ENCODE measurements around the gene F7. TPM values are rescaled to one million over a fixed set of nuclear protein-coding genes. Genes with fewer than 3 reads are reported as not detected.

Gene F7
- total RNA-seq, 1 donor from 2014 or later: 7.3 TPM

DNA sequence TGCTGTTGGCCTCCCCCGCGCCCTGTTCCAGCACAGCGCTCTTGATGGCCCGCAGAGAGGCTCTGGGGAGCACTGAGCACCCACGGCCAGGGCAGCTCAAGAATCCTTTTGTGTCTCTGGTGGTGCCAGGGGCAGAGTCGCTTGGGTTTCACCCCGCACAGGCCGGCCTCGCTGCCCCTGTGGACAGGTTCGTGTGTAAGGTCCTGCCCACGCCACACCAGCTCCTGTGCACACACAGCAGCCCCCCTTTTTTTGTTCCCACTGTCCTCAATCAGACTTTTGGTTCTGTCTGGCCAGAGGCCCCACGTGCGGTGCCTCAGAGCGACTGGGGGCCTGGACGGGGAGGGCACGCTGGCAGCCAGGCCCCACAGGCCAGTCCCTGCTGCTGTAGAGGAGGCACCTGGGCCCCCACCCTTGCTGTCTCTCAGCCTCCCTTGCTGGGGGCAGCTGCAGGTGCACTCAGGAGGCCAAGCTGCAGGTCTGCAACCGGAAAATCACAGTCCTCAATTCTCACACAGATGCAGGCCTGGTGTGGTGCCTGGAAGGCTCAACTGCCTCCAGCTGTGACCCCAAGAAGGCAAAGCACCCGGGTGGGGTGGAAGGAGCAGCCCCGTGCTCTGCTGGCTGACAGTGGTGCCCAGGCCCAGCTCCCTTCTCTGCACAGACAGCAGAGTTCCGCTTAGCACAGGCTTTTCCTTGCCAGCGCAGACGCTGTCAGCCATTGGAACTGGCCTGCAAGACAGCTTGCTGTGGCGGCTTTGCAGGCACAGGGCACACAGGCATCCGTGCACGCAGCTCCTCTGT is 12.6 kb upstream of the F7 start:
- Mint-ChIP-seq H3K27me3 (no peaks in the 10 kb centered on the region), H3K27ac (no peak overlapping the region), H3K36me3 (ENCODE audit: insufficient read depth) (peaks cover 11% of the 10 kb centered on the region), H3K9me3 (ENCODE audit: low read depth) (no peaks in the 10 kb centered on the region), H3K4me1 (ENCODE audit: low read depth) (no peaks in the 10 kb centered on the region), H3K4me3 (ENCODE audit: low read depth) (no peak overlapping the region)
- TF ChIP-seq, protein P1, sequence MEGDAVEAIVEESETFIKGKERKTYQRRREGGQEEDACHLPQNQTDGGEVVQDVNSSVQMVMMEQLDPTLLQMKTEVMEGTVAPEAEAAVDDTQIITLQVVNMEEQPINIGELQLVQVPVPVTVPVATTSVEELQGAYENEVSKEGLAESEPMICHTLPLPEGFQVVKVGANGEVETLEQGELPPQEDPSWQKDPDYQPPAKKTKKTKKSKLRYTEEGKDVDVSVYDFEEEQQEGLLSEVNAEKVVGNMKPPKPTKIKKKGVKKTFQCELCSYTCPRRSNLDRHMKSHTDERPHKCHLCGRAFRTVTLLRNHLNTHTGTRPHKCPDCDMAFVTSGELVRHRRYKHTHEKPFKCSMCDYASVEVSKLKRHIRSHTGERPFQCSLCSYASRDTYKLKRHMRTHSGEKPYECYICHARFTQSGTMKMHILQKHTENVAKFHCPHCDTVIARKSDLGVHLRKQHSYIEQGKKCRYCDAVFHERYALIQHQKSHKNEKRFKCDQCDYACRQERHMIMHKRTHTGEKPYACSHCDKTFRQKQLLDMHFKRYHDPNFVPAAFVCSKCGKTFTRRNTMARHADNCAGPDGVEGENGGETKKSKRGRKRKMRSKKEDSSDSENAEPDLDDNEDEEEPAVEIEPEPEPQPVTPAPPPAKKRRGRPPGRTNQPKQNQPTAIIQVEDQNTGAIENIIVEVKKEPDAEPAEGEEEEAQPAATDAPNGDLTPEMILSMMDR (IDR thresholded peaks at IDR 0.05; ENCODE audit: unreplicated experiment): no peak
- DNase-seq (ENCODE audit: low spot score, unreplicated experiment): no peak

DNA sequence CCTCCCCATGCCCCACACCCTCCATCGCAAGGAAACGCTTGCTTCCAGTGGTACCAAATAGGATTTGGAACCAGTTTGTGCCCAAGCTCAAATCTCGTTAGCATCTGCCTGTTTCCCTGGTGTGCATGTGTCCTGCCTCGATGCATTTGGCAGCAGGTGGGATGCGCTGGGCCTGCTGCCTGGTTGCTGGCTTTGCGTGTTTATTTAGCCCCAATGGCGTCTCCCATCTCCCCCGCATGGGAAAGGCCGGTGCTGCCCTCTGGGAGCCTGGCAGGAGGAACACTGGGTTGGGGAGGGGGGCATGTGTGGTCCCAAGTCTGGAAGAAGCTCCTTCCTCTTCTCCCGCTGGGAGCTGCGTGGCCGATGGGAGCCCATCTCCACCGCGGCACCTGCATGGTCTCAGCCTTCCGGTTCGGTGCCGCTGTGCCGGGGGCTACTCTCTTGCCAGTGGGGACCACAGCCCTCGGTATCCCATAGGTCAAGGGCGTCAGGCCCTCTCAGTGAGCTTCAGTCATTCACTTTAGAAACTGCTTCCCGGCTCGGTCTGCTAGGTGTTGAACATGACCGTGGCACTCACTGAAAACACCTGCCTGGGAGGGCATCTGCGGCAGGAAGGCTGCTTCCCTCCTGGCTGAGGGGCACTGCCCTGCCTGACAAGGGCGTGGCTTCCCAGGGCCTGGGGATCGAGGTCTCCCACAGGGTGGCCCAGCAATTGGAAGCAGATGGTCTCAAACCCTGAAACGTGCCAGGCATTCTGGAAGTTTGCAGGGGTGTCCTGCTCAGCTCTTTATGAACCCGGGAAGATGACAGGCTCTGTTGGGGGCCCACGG is 11.8 kb upstream of the F7 start:
- Mint-ChIP-seq H3K4me1 (ENCODE audit: low read depth) (no peaks in the 10 kb centered on the region), H3K27me3 (no peaks in the 10 kb centered on the region), H3K9me3 (ENCODE audit: low read depth) (no peaks in the 10 kb centered on the region), H3K36me3 (ENCODE audit: insufficient read depth) (peaks cover 11% of the 10 kb centered on the region), H3K4me3 (ENCODE audit: low read depth) (no peak overlapping the region), H3K27ac (no peak overlapping the region)
- TF ChIP-seq, protein P1 (IDR thresholded peaks at IDR 0.05; ENCODE audit: unreplicated experiment): no peak
- no peak for DNase-seq (ENCODE audit: low spot score, unreplicated experiment)

DNA sequence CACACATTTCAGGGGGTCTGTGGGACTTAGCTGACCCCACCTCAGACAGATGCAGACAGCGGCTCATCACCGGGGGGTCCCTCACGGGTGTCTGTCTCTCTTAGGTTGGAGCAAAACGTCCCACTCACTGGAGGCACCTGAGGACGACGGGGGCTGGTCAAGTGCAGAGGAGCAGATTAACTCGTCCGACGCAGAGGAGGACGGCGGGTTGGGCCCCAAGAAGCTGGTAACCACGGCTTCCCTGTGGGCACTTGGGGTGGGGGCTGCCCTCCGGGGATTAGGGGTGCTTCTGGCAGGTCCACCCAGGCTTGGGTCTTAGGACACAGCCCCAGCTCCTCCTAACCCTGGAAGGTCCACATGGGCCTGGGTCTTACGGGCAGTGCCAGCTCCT is 11.2 kb upstream of the F7 start:
- Mint-ChIP-seq H3K9me3 (ENCODE audit: low read depth) (no peaks in the 10 kb centered on the region), H3K36me3 (ENCODE audit: insufficient read depth) (peaks cover 11% of the 10 kb centered on the region), H3K4me1 (ENCODE audit: low read depth) (no peaks in the 10 kb centered on the region), H3K4me3 (ENCODE audit: low read depth) (no peak overlapping the region), H3K27me3 (no peaks in the 10 kb centered on the region), H3K27ac (no peak overlapping the region)
- TF ChIP-seq, protein P1 (IDR thresholded peaks at IDR 0.05; ENCODE audit: unreplicated experiment): no peak
- no peak for DNase-seq (ENCODE audit: low spot score, unreplicated experiment)

DNA sequence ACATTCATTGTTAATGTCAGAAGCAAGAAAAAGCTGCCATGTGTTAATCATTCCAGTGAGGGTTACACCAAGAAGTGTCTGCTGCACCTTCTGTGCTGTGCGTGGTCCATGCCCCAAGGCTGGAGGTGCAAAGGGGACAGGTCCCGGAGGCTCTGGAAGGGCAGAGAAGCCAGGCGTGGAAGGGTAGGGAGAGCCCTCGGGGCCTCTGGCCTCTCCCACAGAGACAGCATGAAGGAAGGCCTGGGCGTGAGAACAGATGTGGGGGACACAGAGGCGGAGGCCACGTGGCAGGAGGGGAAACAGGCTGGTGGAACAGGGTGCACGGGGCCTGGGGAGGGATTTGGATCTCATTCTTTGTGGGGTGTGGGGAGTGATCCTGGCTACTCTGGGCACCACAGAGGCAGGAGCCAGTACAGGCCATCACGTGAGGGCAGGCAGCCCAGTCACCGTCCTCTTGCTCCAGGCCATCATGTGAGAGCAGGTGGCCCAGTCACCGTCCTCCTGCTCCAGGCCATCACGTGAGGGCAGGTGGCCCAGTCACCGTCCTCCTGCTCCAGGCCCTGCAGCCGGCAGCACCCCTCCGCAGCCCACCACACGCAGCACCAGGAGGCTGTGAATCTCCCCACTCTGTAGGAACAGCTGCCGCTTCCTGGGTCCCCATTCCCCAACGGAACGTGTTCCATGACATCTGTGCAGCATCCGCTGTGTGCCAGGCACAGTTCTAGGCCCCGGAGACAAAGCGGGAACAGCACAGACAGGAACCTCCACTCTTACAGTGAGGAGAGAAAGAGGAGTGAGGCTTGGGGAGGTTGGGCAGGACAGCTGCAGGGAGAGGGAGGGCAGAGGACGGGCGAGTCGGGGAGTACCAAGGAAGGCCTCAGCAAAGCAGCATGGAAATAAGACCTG is 10.2 kb upstream of the F7 start:
- TF ChIP-seq, protein P1 (IDR thresholded peaks at IDR 0.05; ENCODE audit: unreplicated experiment): no peak
- DNase-seq (ENCODE audit: low spot score, unreplicated experiment): no peak
- Mint-ChIP-seq H3K9me3 (ENCODE audit: low read depth) (no peaks in the 10 kb centered on the region), H3K4me3 (ENCODE audit: low read depth) (no peak overlapping the region), H3K36me3 (ENCODE audit: insufficient read depth) (peaks cover 9% of the 10 kb centered on the region), H3K27me3 (no peaks in the 10 kb centered on the region), H3K27ac (peak overlapping the region; percentile 88), H3K4me1 (ENCODE audit: low read depth) (no peaks in the 10 kb centered on the region)

Measured in progenitor cell of endocrine pancreas (in vitro differentiated cells).